ENCODE measurements around the gene VAV2.

VAV2 gene

GRCh38 chr9:133863257-133863592 is 128.9 kb downstream of the VAV2 start:
- no peaks in the 10 kb centered on the region for H3K27me3 ChIP-seq (ENCODE audit: control insufficient read depth, insufficient read depth, low read length)
- H3K9me3 ChIP-seq (ENCODE audit: control insufficient read depth, low read length), result no peaks in the 10 kb centered on the region

DNA sequence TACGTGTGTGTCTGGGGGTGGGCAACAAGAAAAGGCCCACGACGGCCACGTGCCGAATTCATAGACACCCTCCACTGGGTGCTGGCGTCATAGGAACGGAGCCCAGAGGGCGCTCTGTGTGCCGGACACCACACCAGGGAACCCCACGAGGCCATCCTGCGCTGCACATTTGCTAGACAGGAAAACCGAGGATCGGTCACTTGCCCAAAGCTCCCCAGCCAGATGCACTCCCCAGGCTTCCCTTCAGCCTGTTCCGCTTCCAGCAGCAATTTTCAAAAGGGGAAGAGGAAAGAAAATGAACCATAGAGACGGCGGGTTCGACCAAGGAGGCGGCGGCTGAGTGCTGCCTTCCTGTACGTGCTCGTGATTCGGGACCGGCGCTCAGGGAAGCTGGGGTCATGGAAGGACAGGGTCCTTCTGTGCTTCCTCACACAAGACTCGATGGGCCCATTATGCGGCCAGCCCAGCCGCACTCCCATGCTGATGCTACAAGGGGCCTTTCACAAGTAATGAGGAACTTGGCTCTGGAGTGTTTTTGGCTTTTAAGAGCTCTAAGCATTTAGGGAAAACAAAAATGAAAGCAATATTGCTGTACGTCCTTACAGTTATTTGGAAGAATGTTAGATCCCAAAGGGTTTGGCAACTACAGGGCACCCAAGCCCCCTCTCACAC is 129.4 kb downstream of the VAV2 start:
- H3K9ac ChIP-seq (ENCODE audit: low read length), result no peak overlapping the region
- no peaks in the 10 kb centered on the region for H3K27me3 ChIP-seq (ENCODE audit: control insufficient read depth, insufficient read depth, low read length)
- peaks cover 4% of the 10 kb centered on the region for H3K4me1 ChIP-seq (ENCODE audit: control insufficient read depth, insufficient read depth, low read length)
- H3K9me3 ChIP-seq (ENCODE audit: control insufficient read depth, low read length), result no peaks in the 10 kb centered on the region
- H3K36me3 ChIP-seq (ENCODE audit: control insufficient read depth, insufficient read depth, low read length), result no peaks in the 10 kb centered on the region
- H3K4me3 ChIP-seq (ENCODE audit: low read length), result no peak overlapping the region

More at GRCh38 chr9:133863257-133863592, 128.9 kb downstream of the VAV2 start:
- Histone ChIP-seq H3K4me1 (ENCODE audit: control insufficient read depth, insufficient read depth, low read length) (peaks cover 4% of the 10 kb centered on the region), H3K36me3 (ENCODE audit: control insufficient read depth, insufficient read depth, low read length) (no peaks in the 10 kb centered on the region), H3K4me3 (ENCODE audit: low read length) (no peak overlapping the region), H3K9ac (ENCODE audit: low read length) (no peak overlapping the region)

DNA sequence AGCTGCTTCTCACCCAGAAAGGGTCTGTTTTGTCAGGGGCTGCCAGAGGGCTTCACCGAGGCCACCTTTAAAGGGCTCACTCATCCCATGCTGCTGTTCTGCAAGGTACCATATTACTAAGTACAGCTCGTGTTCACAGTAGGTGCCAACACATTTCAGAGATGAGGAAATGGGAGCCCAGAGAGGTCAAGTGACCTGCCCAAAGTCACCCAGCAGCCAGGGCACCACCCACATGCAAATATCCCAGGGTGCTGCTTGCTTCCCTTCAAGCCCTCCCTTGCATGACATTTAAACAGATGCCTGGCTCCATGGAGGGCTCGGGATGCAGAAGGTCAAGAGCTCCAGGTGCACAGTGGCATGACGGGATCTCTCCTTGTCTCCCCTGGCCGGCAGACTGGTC is 130.4 kb downstream of the VAV2 start:
- Histone ChIP-seq H3K9me3 (ENCODE audit: control insufficient read depth, low read length) (no peaks in the 10 kb centered on the region), H3K27me3 (ENCODE audit: control insufficient read depth, insufficient read depth, low read length) (no peaks in the 10 kb centered on the region), H3K4me1 (ENCODE audit: control insufficient read depth, insufficient read depth, low read length) (peaks cover 4% of the 10 kb centered on the region), H3K9ac (ENCODE audit: low read length) (no peak overlapping the region), H3K4me3 (ENCODE audit: low read length) (no peak overlapping the region), H3K36me3 (ENCODE audit: control insufficient read depth, insufficient read depth, low read length) (no peaks in the 10 kb centered on the region)

GRCh38 chr9:133861086-133861485 is 131.0 kb downstream of the VAV2 start:
- H3K36me3 ChIP-seq (ENCODE audit: control insufficient read depth, insufficient read depth, low read length), result no peaks in the 10 kb centered on the region
- no peaks in the 10 kb centered on the region for H3K27me3 ChIP-seq (ENCODE audit: control insufficient read depth, insufficient read depth, low read length)
- no peaks in the 10 kb centered on the region for H3K9me3 ChIP-seq (ENCODE audit: control insufficient read depth, low read length)
- H3K4me3 ChIP-seq (ENCODE audit: low read length), result no peak overlapping the region
- H3K9ac ChIP-seq (ENCODE audit: low read length), result no peak overlapping the region
- peaks cover 9% of the 10 kb centered on the region for H3K4me1 ChIP-seq (ENCODE audit: control insufficient read depth, insufficient read depth, low read length)

- peaks cover 9% of the 10 kb centered on the region for H3K4me1 ChIP-seq (ENCODE audit: control insufficient read depth, insufficient read depth, low read length)
- no peaks in the 10 kb centered on the region for H3K36me3 ChIP-seq (ENCODE audit: control insufficient read depth, insufficient read depth, low read length)
- no peaks in the 10 kb centered on the region for H3K27me3 ChIP-seq (ENCODE audit: control insufficient read depth, insufficient read depth, low read length)
- H3K4me3 ChIP-seq (ENCODE audit: low read length), result no peak overlapping the region
- no peak overlapping the region for H3K9ac ChIP-seq (ENCODE audit: low read length)
- H3K9me3 ChIP-seq (ENCODE audit: control insufficient read depth, low read length), result no peaks in the 10 kb centered on the region
Measured at GRCh38 chr9:133858771-133859170, 133.4 kb downstream of the VAV2 start.

- Histone ChIP-seq H3K9me3 (ENCODE audit: control insufficient read depth, low read length) (no peaks in the 10 kb centered on the region), H3K36me3 (ENCODE audit: control insufficient read depth, insufficient read depth, low read length) (no peaks in the 10 kb centered on the region), H3K4me3 (ENCODE audit: low read length) (no peak overlapping the region), H3K27me3 (ENCODE audit: control insufficient read depth, insufficient read depth, low read length) (no peaks in the 10 kb centered on the region), H3K4me1 (ENCODE audit: control insufficient read depth, insufficient read depth, low read length) (peaks cover 4% of the 10 kb centered on the region), H3K9ac (ENCODE audit: low read length) (no peak overlapping the region)
Measured at GRCh38 chr9:133857639-133858038, 134.5 kb downstream of the VAV2 start.

GRCh38 chr9:133856798-133857197 is 135.3 kb downstream of the VAV2 start:
- Histone ChIP-seq H3K9me3 (ENCODE audit: control insufficient read depth, low read length) (no peaks in the 10 kb centered on the region), H3K9ac (ENCODE audit: low read length) (no peak overlapping the region), H3K4me3 (ENCODE audit: low read length) (no peak overlapping the region)

DNA sequence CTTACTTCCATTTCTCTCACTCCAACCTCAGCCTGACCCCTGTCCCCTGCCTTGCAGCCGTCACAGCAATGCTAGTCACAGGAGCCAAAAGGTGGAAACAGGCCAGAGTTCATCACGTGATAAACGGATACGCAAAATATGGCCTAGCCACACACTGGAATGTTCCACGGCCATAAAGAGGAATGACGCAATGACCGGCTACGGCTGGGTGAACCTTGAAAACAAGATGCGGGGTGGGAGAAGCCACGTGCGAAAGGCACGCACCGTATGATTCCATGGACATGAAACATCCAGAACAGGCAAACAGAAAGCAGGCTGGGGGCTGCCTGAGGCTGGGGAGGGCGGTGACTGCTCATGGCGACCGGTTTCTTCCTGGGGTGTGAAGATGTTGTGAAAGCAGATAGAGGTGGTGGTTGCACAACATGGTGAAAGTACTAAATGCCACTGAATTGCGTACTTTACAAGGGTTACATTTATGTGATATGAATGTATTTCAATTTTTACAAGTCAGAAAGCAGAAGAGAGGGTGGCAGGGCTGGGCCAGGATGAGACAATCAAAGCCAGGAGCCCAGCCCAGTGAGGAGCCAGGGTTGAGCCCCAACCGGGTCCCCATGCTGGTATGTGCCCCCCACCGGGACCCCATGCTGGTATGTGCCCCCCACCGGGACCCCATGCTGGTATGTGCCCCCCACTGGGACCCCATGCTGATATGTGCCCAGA is 136.2 kb downstream of the VAV2 start:
- no peak overlapping the region for H3K4me3 ChIP-seq (ENCODE audit: low read length)
- H3K36me3 ChIP-seq (ENCODE audit: control insufficient read depth, insufficient read depth, low read length), result no peaks in the 10 kb centered on the region
- no peaks in the 10 kb centered on the region for H3K9me3 ChIP-seq (ENCODE audit: control insufficient read depth, low read length)
- no peaks in the 10 kb centered on the region for H3K27me3 ChIP-seq (ENCODE audit: control insufficient read depth, insufficient read depth, low read length)
- peaks cover 4% of the 10 kb centered on the region for H3K4me1 ChIP-seq (ENCODE audit: control insufficient read depth, insufficient read depth, low read length)
- no peak overlapping the region for H3K9ac ChIP-seq (ENCODE audit: low read length)

More at GRCh38 chr9:133856798-133857197, 135.3 kb downstream of the VAV2 start:
- no peaks in the 10 kb centered on the region for H3K27me3 ChIP-seq (ENCODE audit: control insufficient read depth, insufficient read depth, low read length)
- H3K4me1 ChIP-seq (ENCODE audit: control insufficient read depth, insufficient read depth, low read length), result peaks cover 4% of the 10 kb centered on the region
- H3K36me3 ChIP-seq (ENCODE audit: control insufficient read depth, insufficient read depth, low read length), result no peaks in the 10 kb centered on the region

DNA sequence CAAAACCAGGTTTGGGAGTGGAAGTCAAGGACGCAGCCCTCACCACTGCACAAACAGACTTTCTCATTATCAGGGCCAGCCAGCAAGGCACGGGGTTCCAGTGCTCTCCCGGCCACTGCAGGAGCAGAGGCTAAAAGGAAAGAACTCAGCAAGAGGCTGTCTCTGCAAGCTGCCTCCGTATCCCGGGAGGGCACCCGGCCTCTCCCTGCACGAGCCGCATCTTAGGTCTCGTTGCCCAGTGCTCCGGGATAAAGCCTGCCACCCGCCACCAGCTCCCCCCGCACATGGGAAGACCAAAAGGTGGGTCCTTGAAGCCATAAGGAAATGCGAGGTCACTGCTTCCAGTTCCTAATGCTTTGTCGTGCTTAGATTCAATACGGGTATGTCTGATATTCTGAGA is 136.8 kb downstream of the VAV2 start:
- peaks cover 4% of the 10 kb centered on the region for H3K4me1 ChIP-seq (ENCODE audit: control insufficient read depth, insufficient read depth, low read length)
- no peaks in the 10 kb centered on the region for H3K27me3 ChIP-seq (ENCODE audit: control insufficient read depth, insufficient read depth, low read length)
- H3K9ac ChIP-seq (ENCODE audit: low read length), result no peak overlapping the region
- H3K36me3 ChIP-seq (ENCODE audit: control insufficient read depth, insufficient read depth, low read length), result no peaks in the 10 kb centered on the region
- no peak overlapping the region for H3K4me3 ChIP-seq (ENCODE audit: low read length)
- no peaks in the 10 kb centered on the region for H3K9me3 ChIP-seq (ENCODE audit: control insufficient read depth, low read length)

GRCh38 chr9:133854765-133855164 is 137.4 kb downstream of the VAV2 start:
- Histone ChIP-seq H3K9ac (ENCODE audit: low read length) (no peak overlapping the region), H3K4me1 (ENCODE audit: control insufficient read depth, insufficient read depth, low read length) (peaks cover 4% of the 10 kb centered on the region), H3K9me3 (ENCODE audit: control insufficient read depth, low read length) (no peaks in the 10 kb centered on the region), H3K36me3 (ENCODE audit: control insufficient read depth, insufficient read depth, low read length) (no peaks in the 10 kb centered on the region), H3K27me3 (ENCODE audit: control insufficient read depth, insufficient read depth, low read length) (no peaks in the 10 kb centered on the region), H3K4me3 (ENCODE audit: low read length) (no peak overlapping the region)

GRCh38 chr9:133854048-133854447 is 138.1 kb downstream of the VAV2 start:
- Histone ChIP-seq H3K9ac (ENCODE audit: low read length) (no peak overlapping the region), H3K4me3 (ENCODE audit: low read length) (no peak overlapping the region), H3K9me3 (ENCODE audit: control insufficient read depth, low read length) (no peaks in the 10 kb centered on the region), H3K4me1 (ENCODE audit: control insufficient read depth, insufficient read depth, low read length) (peaks cover 4% of the 10 kb centered on the region), H3K36me3 (ENCODE audit: control insufficient read depth, insufficient read depth, low read length) (no peaks in the 10 kb centered on the region), H3K27me3 (ENCODE audit: control insufficient read depth, insufficient read depth, low read length) (no peaks in the 10 kb centered on the region)

- Histone ChIP-seq H3K4me3 (ENCODE audit: low read length) (no peak overlapping the region), H3K36me3 (ENCODE audit: control insufficient read depth, insufficient read depth, low read length) (no peaks in the 10 kb centered on the region), H3K27me3 (ENCODE audit: control insufficient read depth, insufficient read depth, low read length) (no peaks in the 10 kb centered on the region), H3K4me1 (ENCODE audit: control insufficient read depth, insufficient read depth, low read length) (peaks cover 4% of the 10 kb centered on the region), H3K9me3 (ENCODE audit: control insufficient read depth, low read length) (no peaks in the 10 kb centered on the region), H3K9ac (ENCODE audit: low read length) (no peak overlapping the region)
Measured at GRCh38 chr9:133853331-133853730, 138.8 kb downstream of the VAV2 start.

Data from mucosa of stomach (tissue), 1 donor.